Heart left ventricle (tissue), 13 donors: ENCODE measurements around the gene SP140.

Source experiments
- CTCF ChIP-seq, 12 donors: fragments of 200-600 bp; sonication (generic) in 4 of 12; IDR thresholded peaks; one replicate each; pipeline versions ENCODE4 v1.5.0 to v1.8.0; 2018 to 2022; ENCODE audit warnings: antibody characterized with exemption in 12 of 12, mild to moderate bottlenecking in 5 of 12
- POLR2A ChIP-seq, 2 donors: fragments of 450-650 bp; IDR thresholded peaks; one replicate each; pipeline ENCODE4 v1.6.1; 2017; ENCODE audit warnings: antibody characterized with exemption in 2 of 2, mild to moderate bottlenecking in 2 of 2, moderate library complexity in 2 of 2
- donor health status: ischemic (EF 13 %, LVEDD 7.1; RV severe dilation, severe dysfunction).
- donor health status: DM: no; HTN: yes; CAD: no.
- donor health status: DM: no; HTN: no; CAD: no.
- donor health status: ischemic (EF 25% LVEDD 6.9; RV normal size, moderate dysfunction).
- donor health status: ischemic (EF 25% LVEDD 5.7; RV mildly dilated, moderate dysfunction).
- donor health status: ischemic (EF 35%, LVEDD 5.7; RV mildly dilated, moderate dysfunction).
- donor health status: nonischemic (EF 11% LVEDD 7.7; RV severe dilation, severe dysfunction).
- donor health status: DM: yes; HTN: yes; CAD: no.
- donor health status: PGD.
- donor health status: ischemic (EF 29% LVEDD 5.4; RV normal size, mild dysfunction).
- donor health status: nonischemic (EF 23%, LVEDD 6.1; RV moderate dilation, normal function).

GRCh38 chr2:230258483-230258882 is 32.9 kb downstream of the SP140 start:
- TF ChIP-seq CTCF (IDR thresholded peaks at IDR 0.05) (no peak), POLR2A (IDR thresholded peaks at IDR 0.05) (no peak)
